BJ (cell line): Measurements from ENCODE around the gene FRAT1. TPM values are rescaled to one million over a fixed set of nuclear protein-coding genes. Genes with fewer than 3 reads are reported as not detected.

Experiments
- CTCF ChIA-PET: fragments of 350-600 bp; formaldehyde crosslinking; extraction: SDS; loops from one replicate; lab custom pipeline; 2021; ENCODE audit warnings: antibody characterized with exemption, inconsistent platforms; lab: Yijun Ruan, JAX
- POLR2A ChIA-PET: fragments of 300-600 bp; sonication (Branson Sonifier 250); formaldehyde crosslinking; extraction: SDS; loops from one replicate; lab custom pipeline; 2021; ENCODE audit warnings: antibody characterized with exemption; lab: Charles Lee
- DNase-seq: peaks from one replicate; pipeline ENCODE4 v3.0.0-alpha.2; 2011; ENCODE audit warnings: low read depth
- H3K27me3 ChIP-seq: 2 replicates; pipeline ENCODE4 v1.6.0; 2011; ENCODE audit warnings: low read length; ENCODE audit not compliant: control insufficient read depth, insufficient read depth
- H3K36me3 ChIP-seq: 2 replicates; pipeline ENCODE4 v1.5.1; 2011; ENCODE audit warnings: low read length; ENCODE audit not compliant: control insufficient read depth, insufficient read depth
- H3K4me3 ChIP-seq: 2 replicates; pipeline ENCODE4 v1.5.1; 2011; ENCODE audit warnings: low read depth, mild to moderate bottlenecking, control low read depth, low read length
- polyA plus RNA-seq: library from polyadenylated mRNA; depleted of rRNA; stranded (reverse); fragments of >200 nt; gene quantifications from 2 replicates; pipeline ENCODE4 v1.2.3, GENCODE V29; 2011; rRNA removed
- small RNA-seq: library from RNA; depleted of rRNA; stranded (forward); fragments of <200 nt; gene quantifications from one replicate; pipeline ENCODE3, GENCODE V24; 2012; ENCODE audit warnings: low replicate concordance, low read depth; ENCODE audit not compliant: insufficient read length
- TF ChIP-seq, protein P1 (sequence below): IDR thresholded peaks from 2 replicates; pipeline ENCODE4 v1.5.1; 2011; ENCODE audit warnings: low read depth, mild to moderate bottlenecking, control low read depth, inconsistent platforms, low read length, moderate library complexity; ENCODE audit not compliant: insufficient read depth

The FRAT1 gene
- polyA plus RNA-seq, 1 experiment = 1.2 TPM

DNA sequence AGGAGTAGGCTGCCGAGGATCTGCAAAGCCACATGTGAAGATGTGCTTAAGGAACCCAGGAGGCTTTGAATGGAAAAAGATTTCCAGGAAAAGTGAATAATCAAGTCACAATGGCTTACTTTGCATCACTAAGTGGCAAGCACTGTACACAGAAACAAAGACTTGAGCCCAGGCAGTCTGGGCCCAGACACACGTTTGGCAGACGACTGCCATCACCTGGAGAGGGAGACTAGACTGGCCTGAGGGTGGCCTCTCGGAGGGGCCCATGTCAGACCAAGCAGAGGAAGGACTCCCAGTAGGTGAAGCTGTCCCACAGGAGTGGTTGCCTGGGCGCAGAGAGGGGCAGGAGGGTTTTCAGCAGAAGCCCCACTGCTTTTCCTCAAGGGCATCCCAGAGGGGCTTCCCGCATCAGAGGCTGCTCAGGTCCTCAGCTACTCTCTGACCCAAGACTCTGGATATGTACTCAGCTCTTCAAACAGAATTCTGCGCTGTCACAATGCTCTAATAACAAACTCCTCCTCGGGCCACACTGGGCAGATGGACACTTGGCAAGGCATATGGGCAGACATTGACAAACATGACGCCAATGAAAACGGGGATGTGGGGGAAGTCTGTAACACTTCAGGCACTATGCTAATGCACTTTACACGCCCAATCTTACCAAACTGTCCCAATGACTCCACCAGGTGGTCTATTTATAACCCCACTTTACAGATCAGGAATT is 43.4 kb downstream of the FRAT1 start:
- no peaks in the 10 kb centered on the region for H3K27me3 ChIP-seq
- peaks cover 36% of the 10 kb centered on the region for H3K36me3 ChIP-seq
- no peak for DNase-seq
- CTCF ChIA-PET = no interaction called here
- TF ChIP-seq, protein P1, sequence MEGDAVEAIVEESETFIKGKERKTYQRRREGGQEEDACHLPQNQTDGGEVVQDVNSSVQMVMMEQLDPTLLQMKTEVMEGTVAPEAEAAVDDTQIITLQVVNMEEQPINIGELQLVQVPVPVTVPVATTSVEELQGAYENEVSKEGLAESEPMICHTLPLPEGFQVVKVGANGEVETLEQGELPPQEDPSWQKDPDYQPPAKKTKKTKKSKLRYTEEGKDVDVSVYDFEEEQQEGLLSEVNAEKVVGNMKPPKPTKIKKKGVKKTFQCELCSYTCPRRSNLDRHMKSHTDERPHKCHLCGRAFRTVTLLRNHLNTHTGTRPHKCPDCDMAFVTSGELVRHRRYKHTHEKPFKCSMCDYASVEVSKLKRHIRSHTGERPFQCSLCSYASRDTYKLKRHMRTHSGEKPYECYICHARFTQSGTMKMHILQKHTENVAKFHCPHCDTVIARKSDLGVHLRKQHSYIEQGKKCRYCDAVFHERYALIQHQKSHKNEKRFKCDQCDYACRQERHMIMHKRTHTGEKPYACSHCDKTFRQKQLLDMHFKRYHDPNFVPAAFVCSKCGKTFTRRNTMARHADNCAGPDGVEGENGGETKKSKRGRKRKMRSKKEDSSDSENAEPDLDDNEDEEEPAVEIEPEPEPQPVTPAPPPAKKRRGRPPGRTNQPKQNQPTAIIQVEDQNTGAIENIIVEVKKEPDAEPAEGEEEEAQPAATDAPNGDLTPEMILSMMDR = no peak
- POLR2A ChIA-PET = no interaction called here
- H3K4me3 ChIP-seq = no peak overlapping the region

DNA sequence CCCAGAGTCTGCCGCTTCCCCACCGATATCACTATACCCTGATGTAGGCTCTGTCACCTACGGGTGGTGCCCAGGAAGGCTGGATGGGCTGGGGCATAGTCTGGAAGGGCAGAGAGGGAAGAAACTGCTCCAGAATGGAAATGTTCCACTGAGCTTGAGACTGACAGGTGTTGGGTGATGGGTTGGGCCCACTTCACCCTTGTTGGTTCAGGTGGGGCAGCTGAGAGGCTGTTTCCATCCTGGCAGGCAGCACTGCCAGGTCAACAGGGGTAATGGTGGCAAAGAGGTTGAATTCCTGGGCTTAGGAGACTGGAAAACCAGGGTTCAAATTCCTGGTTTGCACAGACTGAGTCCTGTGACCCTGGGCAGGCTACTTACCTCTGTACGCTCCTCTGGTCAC is 44.0 kb downstream of the FRAT1 start:
- Histone ChIP-seq H3K4me3 (no peak overlapping the region), H3K36me3 (peaks cover 36% of the 10 kb centered on the region), H3K27me3 (no peaks in the 10 kb centered on the region)
- POLR2A ChIA-PET = no interaction called here
- TF ChIP-seq, protein P1 = no peak
- DNase-seq = no peak
- CTCF ChIA-PET = no interaction called here

GRCh38 chr10:97365761-97366351 is 46.8 kb downstream of the FRAT1 start:
- ChIA-PET POLR2A (no interaction called here), CTCF (interaction anchor here (1.1 kb wide), 1 partner anchor 8 kb away, joined by 3 read pairs; no protein-coding TSS in a partner anchor)
- peaks cover 35% of the 10 kb centered on the region for H3K36me3 ChIP-seq
- no peaks in the 10 kb centered on the region for H3K27me3 ChIP-seq
- no peak overlapping the region for H3K4me3 ChIP-seq
- DNase-seq = no peak
- TF ChIP-seq, protein P1 = no peak

DNA sequence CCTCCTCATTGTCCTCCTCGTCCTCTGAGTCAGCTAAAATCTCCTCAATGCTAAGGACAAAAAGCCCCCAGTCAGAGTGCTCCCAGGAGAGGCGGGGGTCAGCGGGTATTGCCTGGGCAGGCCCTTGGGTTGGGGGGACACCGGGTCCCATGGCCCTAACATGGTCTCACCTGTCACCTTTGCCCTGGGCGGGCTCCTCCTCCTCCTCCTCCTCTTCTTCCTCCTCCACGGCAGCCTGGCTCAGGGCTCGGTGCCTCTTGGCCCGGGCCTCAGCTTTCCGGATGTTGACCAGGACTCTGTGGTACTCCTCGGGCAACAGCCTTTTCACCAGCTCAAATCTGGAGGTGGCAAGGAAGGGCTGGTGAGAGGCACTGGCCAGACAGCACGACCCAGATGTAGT is 47.5 kb downstream of the FRAT1 start:
- TF ChIP-seq, protein P1 = no peak
- peaks cover 35% of the 10 kb centered on the region for H3K36me3 ChIP-seq
- CTCF ChIA-PET = interaction anchor here (0.6 to 1.1 kb wide), 2 partner anchors 9 to 942 kb away, joined by 3 read pairs; no protein-coding TSS in a partner anchor
- H3K4me3 ChIP-seq = no peak overlapping the region
- POLR2A ChIA-PET = no interaction called here
- DNase-seq = no peak
- no peaks in the 10 kb centered on the region for H3K27me3 ChIP-seq

DNA sequence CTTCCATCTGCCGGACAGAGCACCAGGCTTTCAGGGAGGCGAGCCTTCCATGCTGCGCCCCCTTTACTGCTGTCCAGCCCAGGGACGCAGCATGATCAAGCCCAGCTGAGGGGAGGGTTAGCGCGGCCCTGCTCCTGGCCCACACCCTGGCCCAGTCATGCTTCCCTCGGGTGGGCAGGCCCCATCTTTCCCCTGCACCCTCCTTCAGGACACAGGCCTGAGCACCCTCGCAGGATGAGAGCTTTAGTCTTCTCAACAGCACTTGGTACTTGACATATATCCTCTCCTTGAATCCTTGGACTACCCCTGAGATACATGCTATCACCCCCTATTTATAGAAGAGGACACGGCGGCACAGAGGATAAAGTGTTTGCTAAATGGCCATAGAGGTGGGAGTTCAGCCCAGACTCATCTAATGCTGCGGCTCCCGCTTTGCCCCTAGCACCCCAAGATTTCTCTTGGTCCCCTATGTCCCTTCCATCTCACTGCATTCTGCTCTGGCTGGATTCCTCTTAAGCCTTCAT is 48.1 kb downstream of the FRAT1 start:
- CTCF ChIA-PET = interaction anchor here (0.6 to 1.1 kb wide), 2 partner anchors 10 to 32 kb away, joined by 3 to 5 read pairs; no protein-coding TSS in a partner anchor
- POLR2A ChIA-PET = no interaction called here
- H3K4me3 ChIP-seq = no peak overlapping the region
- peaks cover 39% of the 10 kb centered on the region for H3K36me3 ChIP-seq
- no peaks in the 10 kb centered on the region for H3K27me3 ChIP-seq
- DNase-seq = no peak
- TF ChIP-seq, protein P1 = no peak

Small RNA genes within 50 kb of the gene (small RNA-seq; reads per million reads assigned to genes)
- not detected for gene RF00017

Other genes with a start within 250 kb of the FRAT1 start
- 0.01 and 0.02 TPM in 2 replicates for gene SLIT1, start 133.3 kb upstream of the FRAT1 start, polyA plus RNA-seq
- 2.4 and 4.9 TPM in 2 replicates for gene ARHGAP19, start 26.6 kb upstream of the FRAT1 start, polyA plus RNA-seq
- 1.8 and 2.9 TPM in 2 replicates for gene FRAT2, start 15.5 kb downstream of the FRAT1 start, polyA plus RNA-seq
- gene RRP12, start 82.1 kb downstream of the FRAT1 start, polyA plus RNA-seq = 9.3 and 16.3 TPM in 2 replicates
- 528 and 710 TPM in 2 replicates for gene PGAM1, start 106.9 kb downstream of the FRAT1 start, polyA plus RNA-seq
- gene EXOSC1, start 126.7 kb downstream of the FRAT1 start, polyA plus RNA-seq = 49.4 and 58.9 TPM in 2 replicates
- 89.3 and 101 TPM in 2 replicates for gene ZDHHC16, start 126.9 kb downstream of the FRAT1 start, polyA plus RNA-seq
- 71.1 and 97.5 TPM in 2 replicates for gene MMS19, start 179.2 kb downstream of the FRAT1 start, polyA plus RNA-seq
- gene UBTD1, start 179.7 kb downstream of the FRAT1 start, polyA plus RNA-seq = 22.7 and 39.0 TPM in 2 replicates